Brain pericyte (primary cell): ENCODE measurements around the gene CD300LB.
"Not testable (repeated sequence)": the region's sequence is repeated elsewhere in the genome, so short reads cannot be mapped to it uniquely, and the experiment has no call there.

Experiments
- DNase-seq: peaks from one replicate; pipeline ENCODE4 v3.0.0-alpha.2; 2012; ENCODE audit warnings: low read depth, low spot score

CD300LB gene

DNA sequence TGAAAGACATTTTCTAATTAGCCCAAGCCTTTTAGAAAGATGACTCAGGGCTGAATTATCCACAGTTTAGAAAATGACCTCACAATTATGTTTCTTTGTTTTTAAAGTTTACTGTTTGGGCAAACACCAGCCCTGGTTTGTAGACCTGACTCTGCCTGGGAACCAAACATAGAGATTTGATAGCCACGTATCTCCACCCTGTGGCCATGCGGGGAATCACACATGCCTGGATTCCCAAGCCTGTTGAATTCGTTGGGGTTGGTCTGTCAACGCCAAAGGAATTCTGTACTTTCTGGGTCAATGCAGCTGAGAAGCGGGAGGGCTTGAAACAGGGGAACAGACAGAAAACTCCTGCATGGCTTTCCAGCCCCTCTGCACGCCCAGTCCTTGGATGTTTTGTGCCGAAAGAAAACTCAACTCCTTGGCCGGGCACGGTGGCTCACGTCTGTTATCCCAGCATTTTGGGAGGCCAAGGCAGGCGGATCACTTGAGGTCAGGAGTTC, 37.9 kb downstream of the CD300LB start:
- no peak for DNase-seq

GRCh38 chr17:74491626-74492025, 39.6 kb downstream of the CD300LB start:
- no peak for DNase-seq

- no peak for DNase-seq
Observed at GRCh38 chr17:74490716-74491115, 40.6 kb downstream of the CD300LB start.

GRCh38 chr17:74488276-74488675, 43.0 kb downstream of the CD300LB start:
- not testable (repeated sequence) for DNase-seq

GRCh38 chr17:74485841-74486240, 45.4 kb downstream of the CD300LB start:
- no peak for DNase-seq

- DNase-seq: no peak
Observed at GRCh38 chr17:74485022-74485743, 46.1 kb downstream of the CD300LB start.

DNA sequence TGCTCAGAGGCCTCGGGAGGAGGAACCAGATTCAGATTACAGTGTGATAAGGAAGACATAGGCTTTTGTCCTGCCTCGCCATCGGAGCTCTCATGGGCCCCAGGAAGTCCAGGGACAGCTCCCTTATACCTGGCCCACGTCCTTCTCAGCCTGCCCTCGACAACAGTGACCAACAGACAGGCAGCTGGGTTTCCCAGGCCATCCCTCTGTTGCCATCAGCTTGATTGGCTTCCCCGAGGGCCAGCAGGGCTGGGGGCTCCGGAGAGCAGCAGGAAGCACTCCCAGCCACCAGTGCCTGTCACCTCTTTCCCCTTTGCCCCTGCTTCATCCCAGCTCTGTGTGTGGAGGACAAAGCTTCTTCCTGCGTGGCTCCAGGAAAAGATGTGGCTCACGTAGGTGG, 47.2 kb downstream of the CD300LB start:
- DNase-seq: no peak

- DNase-seq: no peak
Observed at GRCh38 chr17:74481621-74482020, 49.7 kb downstream of the CD300LB start.

- DNase-seq: no peak
Observed at GRCh38 chr17:74480290-74480689, 51.0 kb downstream of the CD300LB start.

DNA sequence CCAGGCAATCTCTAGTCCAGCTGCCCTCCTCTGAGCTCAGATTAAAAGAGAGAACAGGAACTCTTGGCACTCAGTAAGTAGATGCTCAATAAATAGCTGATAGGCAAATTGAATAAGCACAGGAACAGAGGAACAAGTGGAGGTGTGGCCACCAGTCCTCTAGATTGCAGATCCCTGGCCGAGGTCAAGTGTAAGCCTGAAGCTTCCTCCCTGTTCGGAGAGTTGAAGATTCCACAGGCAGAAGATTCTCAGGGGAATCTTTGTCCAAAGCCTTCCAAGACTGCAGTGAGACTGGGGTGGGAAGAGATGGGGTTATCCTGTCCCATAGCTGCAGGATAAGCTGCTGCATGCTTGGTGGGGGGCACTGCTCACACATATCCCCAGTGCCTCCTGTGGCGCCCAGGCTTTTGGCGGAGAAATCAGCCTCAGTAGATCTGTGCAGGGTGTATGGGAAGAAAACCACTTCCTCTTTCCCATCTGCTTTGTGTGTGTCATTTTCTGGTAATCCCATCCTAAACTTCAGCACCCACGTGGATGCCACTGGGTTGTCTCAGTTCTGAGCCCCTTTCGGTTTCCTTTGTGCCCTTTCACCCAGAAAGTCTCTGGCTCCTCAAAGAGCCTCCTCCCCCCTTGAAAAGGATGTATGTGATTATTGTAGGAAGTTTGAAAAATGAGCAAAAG, 52.7 kb downstream of the CD300LB start:
- no peak for DNase-seq

DNA sequence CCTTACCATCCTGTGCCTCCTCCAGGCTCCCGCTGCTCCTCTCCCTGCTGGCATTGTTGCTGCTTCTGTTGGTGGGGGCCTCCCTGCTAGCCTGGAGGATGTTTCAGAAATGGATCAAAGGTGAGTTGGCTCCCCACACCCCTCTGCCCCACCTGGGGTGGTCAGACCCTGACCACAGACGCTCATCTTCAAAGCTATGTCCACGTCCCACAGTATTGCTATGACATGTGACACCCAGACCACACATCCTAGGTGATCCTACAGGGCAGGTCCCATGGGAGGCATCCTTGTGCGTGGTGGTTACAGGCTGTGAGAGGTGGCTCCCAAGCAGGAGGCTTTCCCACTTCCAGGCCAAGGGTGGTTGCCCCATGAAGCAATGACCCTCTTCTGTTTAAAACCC, 53.9 kb downstream of the CD300LB start:
- DNase-seq: no peak

- no peak for DNase-seq
Observed at GRCh38 chr17:74475189-74475588, 56.1 kb downstream of the CD300LB start.

DNA sequence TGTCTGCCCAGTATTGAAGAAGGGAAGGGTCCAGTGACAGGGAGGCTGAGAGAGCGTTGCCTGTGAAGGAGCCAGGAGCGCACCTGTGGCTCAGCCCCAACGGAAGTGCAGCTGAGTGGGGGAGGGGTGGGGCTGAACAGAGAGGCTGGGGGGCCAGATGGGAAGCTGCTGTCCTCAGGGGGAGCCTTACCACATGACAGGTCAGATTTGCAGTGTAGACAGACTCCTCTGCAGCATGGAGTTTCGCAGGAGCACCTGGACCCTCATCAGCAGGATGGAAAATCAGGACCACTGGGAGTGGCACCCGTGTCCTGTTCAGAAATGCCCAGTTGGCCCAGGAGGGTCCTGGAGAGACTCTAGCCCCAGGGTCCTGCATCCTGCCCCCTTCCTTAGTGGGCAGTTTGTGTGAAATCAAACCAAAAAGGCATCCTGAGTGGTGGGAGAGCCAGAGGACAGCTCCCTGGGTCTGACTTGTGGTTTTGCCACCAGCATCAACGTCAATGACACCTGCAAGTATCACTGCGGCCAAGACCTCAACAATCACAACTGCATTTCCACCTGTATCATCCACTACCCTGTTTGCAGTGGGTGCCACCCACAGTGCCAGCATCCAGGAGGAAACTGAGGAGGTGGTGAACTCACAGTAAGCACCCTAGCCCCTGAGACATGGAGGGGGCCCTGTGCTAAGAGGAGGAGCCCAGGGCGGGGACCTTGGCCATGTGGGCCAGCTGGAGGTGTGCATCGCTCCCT, 57.1 kb downstream of the CD300LB start:
- DNase-seq: no peak

DNA sequence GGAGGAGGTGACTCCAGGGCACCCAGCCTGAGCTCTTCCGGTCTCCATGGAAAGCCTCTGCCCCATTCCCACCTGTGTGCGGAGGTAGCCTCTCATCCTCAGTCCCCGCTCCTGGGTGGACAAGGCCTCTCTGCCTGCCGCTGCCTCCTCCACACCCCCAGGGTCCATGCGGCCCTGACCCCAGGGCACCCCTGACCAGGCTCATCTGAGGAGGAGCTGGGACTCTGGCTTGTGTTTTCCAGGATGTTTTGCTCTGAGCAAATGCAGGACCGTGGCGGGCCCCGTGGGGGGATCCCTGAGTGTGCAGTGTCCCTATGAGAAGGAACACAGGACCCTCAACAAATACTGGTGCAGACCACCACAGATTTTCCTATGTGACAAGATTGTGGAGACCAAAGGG, 58.0 kb downstream of the CD300LB start:
- no peak for DNase-seq

GRCh38 chr17:74472890-74473289, 58.4 kb downstream of the CD300LB start:
- no peak for DNase-seq

- no peak for DNase-seq
Observed at GRCh38 chr17:74471341-74471740, 59.9 kb downstream of the CD300LB start.
